HL-60 (cell line): ENCODE data around the gene FST.
A peak's percentile ranks its signal among the peaks of the same experiment; 100 is the strongest.

ENCODE experiments used
- DNase-seq, 2 experiments: peaks; one replicate each; pipeline ENCODE4 v3.0.0-alpha.2; 2010 to 2020; ENCODE audit warnings: low read depth in 1 of 2, low spot score in 1 of 2
- H3K27ac ChIP-seq: fragments of 250-450 bp; sonication (Bioruptor Pico); replicated peaks from 2 replicates; pipeline ENCODE4 v1.5.1; 2020; ENCODE audit warnings: mild to moderate bottlenecking, moderate library complexity
- H3K27me3 ChIP-seq: fragments of 250-450 bp; sonication (Bioruptor Pico); 2 replicates; pipeline ENCODE4 v1.5.1; 2021; ENCODE audit warnings: mild to moderate bottlenecking, moderate library complexity; ENCODE audit not compliant: insufficient read depth, poor library complexity, severe bottlenecking
- H3K4me3 ChIP-seq: replicated peaks from 2 replicates; pipeline ENCODE4 v1.5.1; 2011; ENCODE audit warnings: mild to moderate bottlenecking, control low read depth, low read length; ENCODE audit not compliant: insufficient read depth
- GABPA ChIP-seq: IDR thresholded peaks from 2 replicates; pipeline ENCODE4 v1.6.1; 2012; ENCODE audit warnings: low read depth
- POLR2AphosphoS5 ChIP-seq: IDR thresholded peaks from 2 replicates; pipeline ENCODE4 v1.6.1; 2012; ENCODE audit warnings: low read depth
- REST ChIP-seq: IDR thresholded peaks from 2 replicates; pipeline ENCODE4 v1.6.1; 2012; ENCODE audit warnings: low read depth; ENCODE audit not compliant: insufficient replicate concordance
- SPI1 ChIP-seq: IDR thresholded peaks from 2 replicates; pipeline ENCODE4 v1.6.1; 2012; ENCODE audit warnings: low read depth, mild to moderate bottlenecking, borderline replicate concordance
- TF ChIP-seq, protein P1 (sequence below): IDR thresholded peaks from one replicate; pipeline ENCODE4 v1.5.1; 2011; ENCODE audit warnings: low read length, control low read depth, inconsistent platforms; ENCODE audit not compliant: insufficient read depth

Gene FST

GRCh38 chr5:53481159-53481886 lies 894 bp downstream of the FST start:
- TF ChIP-seq POLR2AphosphoS5: no peak
- DNase-seq: no peak
- no peak overlapping the region for H3K27ac ChIP-seq
- peaks cover 32% of the 10 kb centered on the region for H3K27me3 ChIP-seq
- peak overlapping the region; percentile 47 for H3K4me3 ChIP-seq

DNA sequence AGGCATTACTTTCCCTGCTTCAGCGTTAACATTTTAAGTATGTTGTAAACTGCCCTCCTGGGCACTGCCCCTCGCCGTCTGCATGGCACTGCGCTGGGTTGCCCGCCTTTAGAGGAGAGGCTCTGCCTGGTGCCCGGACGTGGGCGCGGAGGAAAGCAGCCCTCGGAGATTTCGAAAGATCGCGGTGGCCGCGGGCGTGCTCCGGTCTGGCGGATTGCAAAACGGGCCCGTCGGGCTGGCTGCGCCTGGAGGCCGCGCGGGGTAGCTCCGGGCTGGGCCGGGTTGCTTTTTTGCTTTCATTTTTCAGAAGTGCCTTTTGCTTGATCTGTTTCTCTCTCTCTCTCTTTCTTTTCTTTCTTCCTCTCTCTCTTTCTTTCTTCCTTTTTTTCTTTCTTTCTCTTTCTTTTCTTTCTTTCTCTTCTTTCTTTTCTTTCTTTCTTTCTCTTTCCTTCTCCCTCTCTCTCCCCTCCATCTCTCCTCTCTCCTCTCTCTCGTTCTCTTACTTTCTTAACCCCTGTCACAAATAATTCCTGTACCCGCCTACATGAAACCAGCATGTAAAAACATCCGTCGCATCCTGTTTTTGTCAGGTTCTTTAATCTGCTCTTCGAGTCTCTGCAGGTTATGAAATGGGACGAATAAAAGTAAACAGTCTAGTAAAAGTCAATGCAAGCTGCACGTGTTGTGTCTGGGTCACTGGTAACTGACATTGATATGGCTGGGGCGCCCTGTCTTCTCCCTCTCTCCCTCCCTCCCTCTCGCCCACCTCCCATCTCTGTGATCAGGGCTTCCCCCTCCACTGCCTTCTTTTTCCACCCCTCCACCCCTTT lies 1.7 kb downstream of the FST start:
- peak; percentile 51 to 90 for DNase-seq
- H3K4me3 ChIP-seq: peak overlapping the region; percentile 47
- peaks cover 29% of the 10 kb centered on the region for H3K27me3 ChIP-seq
- H3K27ac ChIP-seq: peak overlapping the region; percentile 27; the same call in 1 of the 2 replicates
- TF ChIP-seq, protein P1, sequence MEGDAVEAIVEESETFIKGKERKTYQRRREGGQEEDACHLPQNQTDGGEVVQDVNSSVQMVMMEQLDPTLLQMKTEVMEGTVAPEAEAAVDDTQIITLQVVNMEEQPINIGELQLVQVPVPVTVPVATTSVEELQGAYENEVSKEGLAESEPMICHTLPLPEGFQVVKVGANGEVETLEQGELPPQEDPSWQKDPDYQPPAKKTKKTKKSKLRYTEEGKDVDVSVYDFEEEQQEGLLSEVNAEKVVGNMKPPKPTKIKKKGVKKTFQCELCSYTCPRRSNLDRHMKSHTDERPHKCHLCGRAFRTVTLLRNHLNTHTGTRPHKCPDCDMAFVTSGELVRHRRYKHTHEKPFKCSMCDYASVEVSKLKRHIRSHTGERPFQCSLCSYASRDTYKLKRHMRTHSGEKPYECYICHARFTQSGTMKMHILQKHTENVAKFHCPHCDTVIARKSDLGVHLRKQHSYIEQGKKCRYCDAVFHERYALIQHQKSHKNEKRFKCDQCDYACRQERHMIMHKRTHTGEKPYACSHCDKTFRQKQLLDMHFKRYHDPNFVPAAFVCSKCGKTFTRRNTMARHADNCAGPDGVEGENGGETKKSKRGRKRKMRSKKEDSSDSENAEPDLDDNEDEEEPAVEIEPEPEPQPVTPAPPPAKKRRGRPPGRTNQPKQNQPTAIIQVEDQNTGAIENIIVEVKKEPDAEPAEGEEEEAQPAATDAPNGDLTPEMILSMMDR: no peak
- peak; percentile 54; the same call in 1 of the 2 replicates for TF ChIP-seq POLR2AphosphoS5
- peak; percentile 35 for TF ChIP-seq GABPA

- TF ChIP-seq GABPA: no peak
- no peak for TF ChIP-seq SPI1
- TF ChIP-seq REST: no peak
- no peak for TF ChIP-seq POLR2AphosphoS5
- TF ChIP-seq, protein P1: no peak
- Histone ChIP-seq H3K27me3 (peaks cover 26% of the 10 kb centered on the region), H3K27ac (no peak overlapping the region), H3K4me3 (peak overlapping the region; percentile 47)
- DNase-seq: peak in 1 of 2 experiments; percentile 28
These were observed 2.5 kb downstream of the FST start for GRCh38 chr5:53482717-53483638.

DNA sequence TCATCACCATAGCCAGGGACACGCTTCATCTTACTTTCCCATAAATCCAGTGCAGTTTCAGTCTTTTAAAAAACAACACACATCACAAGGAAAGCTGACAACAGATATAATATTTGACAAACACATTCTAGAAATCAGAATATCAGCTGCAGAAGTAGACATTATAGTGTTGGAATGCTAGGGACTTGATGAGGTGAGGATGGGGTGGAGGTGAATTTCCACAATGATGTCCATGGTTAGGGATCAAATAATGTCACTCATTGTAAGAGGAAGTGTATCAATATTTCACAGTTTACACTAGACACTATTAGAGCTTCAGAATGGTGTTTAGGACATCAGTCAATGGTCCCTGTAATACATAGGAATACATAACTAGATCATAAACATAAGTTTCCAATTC lies 7.0 kb downstream of the FST start:
- Histone ChIP-seq H3K4me3 (no peak overlapping the region), H3K27ac (no peak overlapping the region), H3K27me3 (peaks cover 5% of the 10 kb centered on the region)
- TF ChIP-seq GABPA (no peak), POLR2AphosphoS5 (no peak), REST (no peak)
- DNase-seq: no peak
